CD4-positive, alpha-beta T cell treated with Interleukin-6 for 4 hours (primary cell): ENCODE measurements around the gene TCEAL7.
"Not testable (repeated sequence)": the region's sequence is repeated elsewhere in the genome, so short reads cannot be mapped to it uniquely, and the experiment has no call there.

Source experiments
- DNase-seq: peaks from one replicate; pipeline ENCODE4 v3.0.0-alpha.2; 2020; ENCODE audit warnings: mixed read lengths

Gene TCEAL7, protein sequence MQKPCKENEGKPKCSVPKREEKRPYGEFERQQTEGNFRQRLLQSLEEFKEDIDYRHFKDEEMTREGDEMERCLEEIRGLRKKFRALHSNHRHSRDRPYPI

DNA sequence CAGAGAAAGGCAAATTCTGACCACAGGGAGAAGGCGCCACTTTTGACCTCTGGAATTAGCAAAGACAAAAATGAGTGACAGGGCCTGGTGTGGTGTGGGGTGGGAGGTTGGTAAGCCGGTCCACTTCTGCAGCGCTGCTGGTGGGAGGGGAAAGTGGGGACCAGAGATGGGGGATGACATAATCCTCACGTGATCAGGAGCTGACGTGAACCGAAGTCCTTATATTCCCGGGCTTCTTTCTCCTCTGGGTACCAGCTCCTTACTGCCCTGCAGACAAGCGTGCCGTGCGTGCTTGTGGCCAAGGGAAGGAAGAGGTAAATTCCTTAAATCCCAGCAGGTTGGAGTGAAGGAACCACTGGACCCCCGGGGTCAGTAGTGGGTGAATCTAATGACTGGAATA, at the start of gene TCEAL7:
Gene TCEAL7, plus strand, starts transcription at position 249 of the 400 bp plus-strand sequence. CDS start 1,165 bp downstream, outside the sequence.
- DNase-seq: no peak

DNA sequence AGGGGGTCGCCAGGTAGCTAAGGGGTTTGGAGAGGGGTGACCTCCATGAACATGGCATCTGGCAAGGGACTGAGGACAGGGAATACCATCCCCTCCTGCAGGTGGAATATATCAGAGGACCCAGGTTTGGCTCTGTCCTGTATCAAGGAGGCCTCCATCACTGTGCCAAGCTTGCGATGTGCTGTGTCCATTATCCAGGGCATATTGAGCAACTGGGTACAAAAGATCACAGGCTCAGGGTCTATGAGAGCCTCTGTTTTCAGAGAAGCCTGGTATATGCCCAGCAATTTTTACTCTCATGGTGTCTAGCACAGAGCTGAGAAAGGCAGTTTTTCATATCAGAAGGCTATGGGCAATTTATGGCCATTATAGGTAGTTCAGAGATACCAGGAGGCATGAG, 36.9 kb upstream of the TCEAL7 start:
- no peak for DNase-seq

DNA sequence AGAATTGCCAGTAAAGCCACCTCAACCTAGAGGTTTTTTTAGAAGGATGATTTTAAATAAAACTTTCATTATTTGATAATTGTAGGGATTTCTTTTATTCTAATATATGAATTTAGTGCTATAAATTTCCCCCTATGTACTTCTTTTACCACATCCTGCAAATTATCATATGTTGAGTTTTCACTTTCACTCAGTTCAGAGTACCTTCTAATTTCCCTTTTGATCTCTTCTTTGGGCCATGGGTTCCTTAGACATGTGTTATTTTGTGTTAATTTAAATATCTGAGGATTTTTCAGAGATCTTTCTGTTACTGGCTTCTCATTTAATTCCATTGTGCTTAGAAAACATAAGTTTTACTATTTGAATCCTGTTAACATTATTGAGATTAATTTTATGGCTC, 25.3 kb upstream of the TCEAL7 start:
- DNase-seq: no peak

DNA sequence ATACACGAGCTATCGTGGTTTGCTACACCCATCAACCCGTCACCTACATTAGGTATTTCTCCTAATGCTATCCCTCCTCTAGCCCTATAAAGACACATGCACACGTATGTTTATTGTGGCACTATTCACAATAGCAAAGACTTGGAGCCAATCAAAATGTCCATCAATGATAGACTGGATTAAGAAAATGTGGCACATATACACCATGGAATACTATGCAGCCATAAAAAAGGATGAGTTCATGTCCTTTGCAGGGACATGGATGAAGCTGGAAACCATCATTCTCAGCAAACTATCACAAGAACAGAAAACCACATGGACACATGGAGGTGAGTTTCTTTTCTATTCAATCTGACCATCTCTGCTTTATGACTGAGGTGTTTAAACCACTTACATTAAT, 24.4 kb upstream of the TCEAL7 start:
- not testable (repeated sequence) for DNase-seq

DNA sequence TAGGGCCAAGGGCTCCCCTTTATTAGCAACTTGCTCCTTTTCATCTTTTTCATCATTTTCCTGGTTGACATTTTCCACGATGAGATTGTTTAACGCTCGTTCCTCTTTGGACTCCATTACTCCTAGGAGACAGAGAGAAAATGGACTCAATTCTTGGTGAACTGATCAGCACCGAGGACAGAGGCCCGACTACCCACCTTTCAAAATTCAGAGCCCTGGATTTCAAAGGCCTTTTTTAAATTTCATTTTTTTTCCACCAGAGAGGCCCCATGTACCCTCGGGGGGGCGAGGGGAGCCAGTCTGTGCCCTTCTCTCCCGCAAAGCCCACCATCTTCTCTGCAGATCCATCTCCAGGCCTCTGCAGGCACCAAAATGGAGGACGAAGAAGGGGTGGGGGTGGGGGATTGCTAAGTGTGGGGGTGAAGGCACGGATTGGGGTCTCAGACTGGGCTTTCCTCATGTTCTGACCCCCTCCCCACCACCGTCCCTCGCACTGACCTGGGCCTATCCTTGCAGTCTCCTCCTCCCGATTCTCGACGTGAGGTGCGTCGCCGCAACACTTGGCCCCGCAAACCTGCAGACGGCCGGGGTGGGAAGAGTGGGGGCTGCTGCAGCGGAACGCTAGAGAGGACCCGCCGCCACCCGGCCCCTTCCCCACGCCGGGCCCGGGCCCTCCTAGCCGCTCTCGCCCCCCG, 20.0 kb upstream of the TCEAL7 start:
- peak; percentile 7 for DNase-seq

DNA sequence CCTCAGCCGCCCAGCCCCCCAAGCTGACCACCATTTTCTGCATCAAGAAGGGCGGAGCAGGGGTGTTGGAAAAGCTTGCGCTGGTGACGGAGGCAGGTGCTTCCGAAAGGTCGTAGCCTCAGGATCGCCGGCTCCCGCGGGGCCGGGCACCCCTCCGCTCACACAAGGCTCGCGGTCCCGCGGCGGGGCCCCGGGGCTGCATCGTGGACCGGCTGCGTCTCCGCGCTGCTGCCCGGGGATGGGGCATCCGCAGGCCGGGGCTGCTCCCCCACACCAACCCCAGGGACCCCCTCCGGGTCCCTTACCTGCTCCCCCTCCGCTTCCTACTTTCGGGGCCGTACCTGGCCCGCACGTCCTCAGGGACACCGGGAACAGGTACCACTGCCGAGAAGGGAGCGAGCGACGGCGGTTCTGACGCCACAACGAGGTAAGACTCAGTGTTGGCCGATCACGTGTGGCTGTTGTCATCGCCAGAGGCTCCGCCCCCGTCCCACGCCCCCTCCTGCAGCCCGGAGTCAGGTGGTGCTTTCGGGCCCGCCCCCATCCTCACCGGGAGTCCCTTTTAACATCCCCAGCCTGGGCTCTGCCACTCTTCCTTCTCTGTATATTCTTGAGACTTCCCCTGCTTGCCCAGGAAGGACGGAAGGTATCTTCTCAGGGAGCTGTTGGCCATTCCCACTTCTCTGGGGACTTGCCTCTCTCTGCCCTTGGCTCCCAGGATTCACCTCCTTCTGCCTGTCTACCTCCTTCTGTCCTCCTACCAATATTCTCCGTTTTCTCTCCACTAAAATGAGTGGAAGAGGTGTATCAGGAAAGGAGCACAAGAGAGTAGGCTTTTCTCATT, 19.3 kb upstream of the TCEAL7 start, which contains the start of gene BEX2:
Gene BEX2, minus strand, starts transcription at position 436 of the 844 bp plus-strand sequence. CDS start 1,014 bp downstream, outside the sequence.
- peak; percentile 91 for DNase-seq

DNA sequence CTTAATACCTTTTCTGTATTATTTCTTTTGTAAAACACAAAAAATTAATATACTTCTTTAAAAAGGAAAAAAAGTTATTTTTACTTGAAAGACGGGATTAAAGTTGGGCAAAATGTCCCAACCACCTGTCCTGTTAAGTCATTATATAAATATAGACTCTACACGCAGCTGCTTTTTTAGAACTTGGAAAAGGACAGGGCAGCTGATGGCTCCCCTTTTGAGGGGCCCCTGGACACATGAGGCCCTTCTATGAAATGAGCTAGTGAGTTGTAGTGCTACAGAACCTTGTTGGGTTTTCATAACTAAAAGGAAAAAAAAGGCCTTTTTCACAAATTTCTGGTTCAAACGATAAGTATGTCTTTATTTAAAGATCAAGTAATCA, 18.6 kb upstream of the TCEAL7 start:
- no peak for DNase-seq

DNA sequence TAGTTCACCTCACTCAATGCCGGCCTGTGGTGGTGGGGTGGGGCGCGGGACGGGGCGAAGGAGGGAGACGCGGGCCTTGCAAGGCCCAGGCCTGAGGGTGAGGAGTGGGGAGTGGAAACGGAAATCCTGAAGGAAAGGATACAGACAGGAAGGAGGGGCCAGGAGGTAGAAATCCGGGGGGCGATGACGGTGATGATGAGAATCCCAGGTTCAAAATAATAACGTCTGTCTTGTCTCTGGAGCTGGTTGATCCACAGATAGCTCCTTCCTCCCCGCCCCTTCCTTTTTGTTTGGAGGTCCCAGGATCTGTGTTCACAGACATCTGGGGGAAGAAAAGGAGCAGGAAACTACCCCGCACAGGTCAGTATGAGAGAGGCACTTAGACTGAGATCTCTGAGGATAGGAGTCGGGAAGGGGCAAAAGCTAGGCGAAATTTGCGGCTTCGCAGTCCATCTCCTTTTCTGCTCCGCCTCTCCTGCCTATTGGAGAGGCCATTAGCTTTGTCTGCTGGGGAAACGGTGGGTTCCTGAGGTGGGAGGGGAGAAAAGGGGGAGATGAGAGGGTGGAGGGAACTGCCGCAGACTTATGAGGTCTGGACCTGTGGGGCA, 746 bp downstream of the TCEAL7 start:
- DNase-seq: no peak

DNA sequence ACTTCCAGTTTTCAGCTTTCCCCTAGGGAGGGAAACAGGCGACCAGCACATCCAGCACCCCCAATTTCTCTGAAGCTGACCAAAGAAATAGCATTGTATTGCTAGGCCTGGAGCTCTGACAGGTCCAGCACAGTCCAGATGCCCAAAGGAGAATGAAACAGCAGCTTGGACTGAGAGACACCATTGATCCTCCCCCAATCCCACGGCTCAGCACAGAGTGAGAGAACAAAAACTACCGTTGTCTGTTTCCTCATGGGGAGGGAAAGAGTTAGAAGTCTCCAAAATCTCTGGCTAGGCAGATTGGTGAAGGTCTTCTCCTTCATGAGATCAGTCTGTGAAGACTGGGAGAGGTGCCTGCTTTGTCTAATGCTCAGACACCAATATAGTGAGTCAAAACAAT, 8.6 kb downstream of the TCEAL7 start:
- no peak for DNase-seq

DNA sequence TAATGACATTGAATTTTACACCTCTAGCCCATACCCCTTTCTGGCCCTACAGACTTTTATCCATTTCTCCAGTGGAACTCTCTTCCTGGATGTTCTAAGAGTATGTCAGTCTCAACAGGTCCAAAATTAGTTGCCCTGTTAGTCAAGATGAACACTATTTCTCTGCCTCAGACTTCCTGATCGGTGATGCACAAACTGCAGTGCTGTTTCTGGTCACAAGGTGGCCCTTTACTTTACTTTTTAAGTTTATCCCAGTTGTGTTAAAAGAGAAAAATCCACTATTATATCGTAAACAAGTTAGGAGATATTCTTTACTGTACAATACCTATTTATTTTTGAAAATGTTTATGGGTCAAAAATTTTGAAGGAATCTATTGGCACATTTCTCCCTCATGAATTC, 13.1 kb downstream of the TCEAL7 start:
- peak; percentile 57 for DNase-seq

DNA sequence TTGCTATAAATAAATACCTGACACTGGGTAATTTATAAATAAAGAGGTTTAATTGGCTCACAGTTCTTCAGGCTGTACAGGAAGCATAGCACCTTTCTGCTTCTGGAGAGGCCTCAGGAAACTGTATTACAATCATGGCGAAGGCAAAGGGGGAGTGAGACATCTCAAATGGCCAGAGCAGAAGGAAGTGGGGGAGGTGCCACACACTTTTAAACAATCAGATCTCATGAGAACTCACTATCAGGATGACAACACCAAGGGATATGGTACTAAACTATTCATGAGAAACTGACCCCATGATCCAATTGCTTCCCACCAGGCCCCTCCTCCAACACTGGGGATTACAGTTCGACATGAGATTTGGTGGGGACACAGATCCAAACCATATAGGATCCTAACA, 14.6 kb downstream of the TCEAL7 start:
- DNase-seq: no peak

DNA sequence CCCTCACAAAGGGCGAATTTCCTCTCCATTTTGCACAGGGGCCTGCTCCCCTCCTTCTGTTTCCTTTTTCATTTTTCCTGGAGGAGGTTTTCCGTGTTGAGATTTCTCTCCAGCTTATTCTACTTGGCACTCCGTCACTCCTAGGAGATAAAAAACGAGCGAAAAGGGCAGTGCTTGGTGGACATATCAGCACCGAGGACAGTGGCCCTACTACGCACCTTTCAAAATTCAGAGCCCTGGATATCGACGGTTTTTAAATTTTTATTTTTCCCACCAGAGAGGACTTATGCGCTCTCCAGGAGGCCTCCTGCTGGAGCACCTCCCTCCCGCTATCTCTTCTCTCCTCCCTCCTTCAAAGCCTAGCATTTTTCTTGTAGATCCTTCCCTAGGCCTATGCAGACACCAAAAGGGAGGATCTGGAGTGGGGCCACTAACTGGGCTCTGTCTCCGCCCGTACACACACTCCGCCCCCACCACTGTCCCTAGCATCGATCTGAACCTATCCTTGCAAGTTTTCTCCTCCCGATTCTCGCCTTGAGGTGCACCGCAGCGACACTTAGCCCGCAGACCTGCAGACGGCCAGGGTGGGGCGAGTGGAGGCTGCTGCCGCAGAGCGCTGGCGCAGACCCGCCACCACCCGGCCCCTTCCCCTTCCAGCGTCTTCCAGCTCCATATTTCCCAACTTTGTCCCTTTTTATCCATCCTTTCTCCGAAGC, 17.8 kb downstream of the TCEAL7 start:
- DNase-seq: no peak

DNA sequence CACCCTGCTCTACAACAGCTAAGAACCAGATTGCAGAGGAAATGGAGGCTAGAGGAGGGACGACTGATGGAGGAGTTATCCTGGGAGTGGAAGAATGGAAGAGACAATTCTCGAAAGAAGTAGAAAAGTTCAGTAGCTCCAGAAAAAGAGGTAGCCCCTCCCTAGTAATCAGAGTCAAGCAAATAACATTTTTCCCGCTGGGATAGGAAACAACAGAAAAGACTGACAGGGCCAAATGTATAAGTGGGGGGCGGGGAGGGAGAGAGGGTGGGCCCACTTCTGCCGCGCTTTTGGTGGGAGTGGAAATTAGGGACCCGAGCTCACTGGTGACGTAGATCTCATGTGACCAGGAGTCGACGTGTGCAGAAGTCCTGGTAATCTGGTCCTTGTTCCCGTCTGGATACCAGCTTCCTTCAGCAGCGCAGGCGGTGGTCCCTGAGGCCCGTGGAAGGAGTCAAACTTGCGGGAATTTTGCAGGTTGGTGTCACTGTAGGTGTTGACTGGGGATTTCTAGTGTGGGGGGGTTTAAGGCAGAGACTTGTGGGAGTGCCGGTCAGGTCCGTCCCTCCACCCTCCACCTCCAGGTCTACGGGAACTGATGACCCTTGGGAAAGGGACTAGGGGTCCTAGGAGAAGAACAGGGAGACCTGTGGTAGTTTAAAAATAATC, 26.2 kb downstream of the TCEAL7 start, which contains the start of gene TCEAL9:
Gene TCEAL9, plus strand, starts transcription at position 377 of the 669 bp plus-strand sequence. CDS start 1,179 bp downstream, outside the sequence.
- DNase-seq: no peak

DNA sequence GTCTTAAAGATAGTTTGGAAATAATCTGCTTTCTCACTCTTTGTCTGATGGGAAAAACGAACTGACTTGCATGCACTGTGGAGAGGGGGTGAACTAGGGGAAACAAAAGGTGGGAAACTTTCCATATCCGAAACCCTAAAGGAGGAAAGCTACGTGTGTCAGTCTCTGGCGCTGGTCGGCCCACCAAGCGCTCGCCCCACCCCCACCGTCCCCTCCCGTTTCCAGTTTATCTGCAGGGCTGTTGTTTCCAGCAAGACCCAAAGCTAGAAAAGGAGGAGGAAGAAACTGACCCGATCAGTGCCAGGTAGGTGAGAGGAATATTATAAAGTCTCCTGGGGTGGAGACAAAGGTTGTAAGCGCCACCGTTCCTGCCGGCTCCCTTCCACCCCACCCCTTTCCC, 26.8 kb downstream of the TCEAL7 start:
- no peak for DNase-seq

DNA sequence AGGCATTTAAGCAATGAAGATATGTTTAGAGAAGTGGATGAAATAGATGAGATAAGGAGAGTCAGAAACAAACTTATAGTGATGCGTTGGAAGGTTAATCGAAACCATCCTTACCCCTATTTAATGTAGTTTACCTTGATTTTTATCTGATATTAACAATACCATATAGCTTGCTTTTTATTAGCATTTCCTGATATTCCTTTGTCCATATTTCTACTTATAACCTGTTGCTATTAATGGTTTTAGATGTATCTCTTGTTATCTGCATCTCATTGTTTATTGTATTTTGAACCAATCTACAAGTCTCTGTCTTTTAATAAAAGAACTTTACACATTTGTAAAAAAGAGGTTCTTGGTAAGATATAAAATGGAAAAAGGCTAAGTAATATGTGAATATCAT, 27.8 kb downstream of the TCEAL7 start:
- no peak for DNase-seq

DNA sequence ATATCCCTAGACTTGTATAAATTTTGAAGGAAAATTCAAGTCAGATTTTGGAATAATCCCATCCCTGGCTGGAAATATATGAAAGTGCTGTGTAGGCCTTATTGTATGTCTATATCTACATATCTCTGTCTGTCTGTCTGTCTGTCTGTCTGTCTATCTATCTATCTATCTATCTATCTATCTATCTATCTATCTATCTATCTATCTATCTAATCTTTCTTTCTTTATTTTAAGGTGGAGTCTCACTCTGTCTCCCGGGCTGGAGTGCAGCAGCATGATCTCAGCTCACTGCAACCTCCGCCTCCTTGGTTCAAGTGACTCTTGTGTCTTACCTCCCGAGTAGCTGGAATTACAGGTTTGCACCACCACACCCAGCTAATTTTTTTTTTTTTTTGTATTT, 29.6 kb downstream of the TCEAL7 start:
- DNase-seq: not testable (repeated sequence)

DNA sequence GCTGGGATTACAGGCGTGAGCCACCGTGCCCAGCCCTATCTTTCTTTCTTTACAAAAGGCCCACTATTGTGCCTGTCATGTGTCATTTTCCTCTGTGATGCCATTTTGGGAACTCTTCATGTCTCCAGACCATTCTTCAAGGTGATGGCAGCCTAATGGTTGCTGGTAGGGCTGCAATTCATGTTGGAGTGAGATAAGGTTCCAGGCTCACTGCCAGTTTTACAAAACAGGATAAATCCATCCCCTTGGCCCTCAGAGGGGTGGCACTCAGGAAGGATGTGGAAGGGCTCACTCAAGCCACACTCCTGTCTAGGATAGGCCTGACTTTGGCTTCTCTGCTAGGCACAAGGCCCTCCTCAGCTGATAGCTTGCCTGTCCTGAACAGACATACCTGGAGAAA, 30.1 kb downstream of the TCEAL7 start:
- no peak for DNase-seq

DNA sequence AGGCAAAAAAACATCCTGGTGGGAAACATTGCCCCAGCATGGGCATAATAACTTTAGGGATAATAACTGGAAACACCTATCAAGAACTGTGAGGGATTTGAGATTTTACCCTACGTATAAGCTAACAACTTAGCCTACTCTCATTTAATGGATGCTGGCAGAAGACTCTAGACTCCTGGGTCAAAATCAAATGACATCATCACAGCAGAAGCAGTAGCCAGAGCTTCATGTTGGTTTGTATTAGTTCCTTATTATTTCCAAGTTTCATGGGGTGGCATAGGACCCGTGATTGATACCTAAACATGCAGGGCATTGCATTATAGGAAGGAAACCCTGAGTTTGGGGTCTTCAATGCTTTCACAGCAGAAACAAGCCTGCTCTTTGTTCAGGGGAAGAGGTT, 30.9 kb downstream of the TCEAL7 start:
- DNase-seq: no peak

DNA sequence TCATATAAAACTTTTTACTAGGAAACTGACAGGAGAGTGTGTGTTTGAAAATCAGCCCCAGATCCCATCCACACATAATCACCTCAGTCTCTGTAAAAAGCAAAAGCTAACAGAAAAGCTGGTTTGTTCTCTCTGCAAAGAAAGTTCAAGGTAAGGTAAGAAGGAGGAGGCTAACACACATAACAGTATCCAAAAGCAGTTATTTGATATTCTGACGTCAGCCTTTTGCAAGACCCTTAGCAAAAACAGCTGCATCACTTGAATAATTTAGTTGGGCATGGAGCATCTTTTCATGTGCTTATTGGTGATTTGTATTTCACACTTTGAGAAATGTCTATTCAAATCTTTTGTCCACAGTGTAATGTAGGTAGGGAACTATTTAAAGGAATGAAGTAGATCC, 31.8 kb downstream of the TCEAL7 start:
- no peak for DNase-seq

DNA sequence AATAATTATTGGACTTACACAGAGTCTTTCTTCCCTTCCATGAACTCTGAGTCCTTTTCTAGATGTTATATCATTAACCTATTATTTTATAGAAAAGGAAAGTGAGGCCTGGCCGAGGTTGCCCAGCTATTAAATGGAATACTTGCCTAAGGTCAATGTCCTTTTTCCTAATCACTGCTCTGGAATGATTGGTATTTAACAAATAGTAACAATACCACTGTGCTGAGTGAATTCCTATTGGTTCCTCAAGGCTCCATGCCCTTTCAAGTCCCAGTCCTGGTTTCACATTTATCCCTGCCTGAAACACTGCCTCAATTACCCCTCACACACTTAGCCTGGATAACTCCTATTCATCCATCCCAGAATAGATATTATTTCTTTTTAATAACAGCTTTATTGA, 32.4 kb downstream of the TCEAL7 start:
- DNase-seq: no peak

DNA sequence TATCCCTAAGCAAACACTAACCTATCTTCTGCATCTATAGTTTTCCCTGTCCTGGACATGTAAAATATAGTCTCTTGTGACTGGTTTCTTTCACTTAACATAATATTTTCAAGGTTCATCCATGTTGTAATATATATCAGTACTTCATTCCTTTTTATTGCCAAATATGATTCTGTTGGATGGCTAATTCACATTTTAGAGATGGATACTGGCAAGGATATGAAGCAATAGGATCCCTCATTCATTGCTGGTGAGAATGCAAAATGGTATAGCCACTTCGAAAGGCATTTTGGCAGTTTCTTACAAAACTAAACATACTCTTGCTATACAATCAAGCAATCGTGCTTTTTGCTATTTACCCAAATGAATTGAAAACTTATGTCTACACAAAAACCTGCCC, 33.0 kb downstream of the TCEAL7 start:
- no peak for DNase-seq

DNA sequence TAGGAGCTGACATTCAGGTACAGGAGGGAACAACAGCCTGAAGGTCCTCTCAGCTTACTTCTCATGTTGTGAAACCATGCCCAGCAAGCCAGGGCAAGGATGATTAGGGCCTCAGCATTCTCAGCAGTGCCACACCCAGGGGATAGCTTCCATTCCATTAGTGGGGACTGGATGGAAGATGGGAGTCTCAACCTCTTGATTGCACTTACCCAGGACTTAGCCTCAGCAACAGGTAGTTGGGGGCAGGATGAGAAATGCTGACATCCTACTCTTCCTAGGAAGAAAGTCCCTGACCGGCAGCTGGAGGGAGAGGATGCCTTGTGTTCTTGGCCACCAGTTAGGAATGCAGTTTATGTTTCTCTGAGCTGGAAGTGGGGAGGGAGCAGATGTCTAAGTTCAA, 37.5 kb downstream of the TCEAL7 start:
- DNase-seq: no peak
